Lower lobe of right lung (tissue), 2 donors: Measurements from ENCODE around the gene DEDD. TPM values are rescaled to one million over a fixed set of nuclear protein-coding genes. Genes with fewer than 3 reads are reported as not detected.

Source experiments
- ATAC-seq, 2 donors: fragments of 200-7000 bp; cut with Tn5 transposase; one replicate each; pipeline ENCODE4 v1.9.1; 2020 to 2022; ENCODE audit warnings: mild to moderate bottlenecking in 2 of 2, moderate library complexity in 2 of 2
- DNase-seq: peaks from one replicate; pipeline ENCODE4 v3.0.0-alpha.2; 2020
- H3K27ac ChIP-seq: fragments of 200-600 bp; one replicate; pipeline ENCODE4 v1.8.0; 2022
- H3K27me3 ChIP-seq: fragments of 200-600 bp; one replicate; pipeline ENCODE4 v1.8.0; 2022; ENCODE audit warnings: low read depth
- H3K36me3 ChIP-seq: fragments of 200-600 bp; one replicate; pipeline ENCODE4 v1.8.0; 2022; ENCODE audit warnings: mild to moderate bottlenecking
- H3K4me1 ChIP-seq: fragments of 200-600 bp; one replicate; pipeline ENCODE4 v1.8.0; 2022
- H3K4me3 ChIP-seq: fragments of 200-600 bp; one replicate; pipeline ENCODE4 v1.8.0; 2022; ENCODE audit warnings: mild to moderate bottlenecking
- H3K9me3 ChIP-seq: fragments of 200-600 bp; one replicate; pipeline ENCODE4 v1.8.0; 2022
- intact Hi-C: fragments of 100-400 bp; cut with DNase I; formaldehyde crosslinking; loops from one replicate; pipeline ENCODE4 v1.11.0; 2022
- total RNA-seq: library from RNA; stranded (reverse); fragmentation: NEBNext Ultra II Directional; extraction: Animal tissue kit (Norgen Biotek cat#: 25700); gene quantifications from one replicate; pipeline ENCODE4 v1.2.1, GENCODE V29; 2021
- TF ChIP-seq, protein P1 (sequence below): fragments of 200-600 bp; IDR thresholded peaks from one replicate; pipeline ENCODE4 v1.8.0; 2022; ENCODE audit warnings: antibody characterized with exemption, mild to moderate bottlenecking
- donor health status: DM: no; HTN: yes; CAD: no; lungs with severe emphysema.

Gene DEDD
- total RNA-seq, 1 donor from 2014 or later = 38.3 TPM

DNA sequence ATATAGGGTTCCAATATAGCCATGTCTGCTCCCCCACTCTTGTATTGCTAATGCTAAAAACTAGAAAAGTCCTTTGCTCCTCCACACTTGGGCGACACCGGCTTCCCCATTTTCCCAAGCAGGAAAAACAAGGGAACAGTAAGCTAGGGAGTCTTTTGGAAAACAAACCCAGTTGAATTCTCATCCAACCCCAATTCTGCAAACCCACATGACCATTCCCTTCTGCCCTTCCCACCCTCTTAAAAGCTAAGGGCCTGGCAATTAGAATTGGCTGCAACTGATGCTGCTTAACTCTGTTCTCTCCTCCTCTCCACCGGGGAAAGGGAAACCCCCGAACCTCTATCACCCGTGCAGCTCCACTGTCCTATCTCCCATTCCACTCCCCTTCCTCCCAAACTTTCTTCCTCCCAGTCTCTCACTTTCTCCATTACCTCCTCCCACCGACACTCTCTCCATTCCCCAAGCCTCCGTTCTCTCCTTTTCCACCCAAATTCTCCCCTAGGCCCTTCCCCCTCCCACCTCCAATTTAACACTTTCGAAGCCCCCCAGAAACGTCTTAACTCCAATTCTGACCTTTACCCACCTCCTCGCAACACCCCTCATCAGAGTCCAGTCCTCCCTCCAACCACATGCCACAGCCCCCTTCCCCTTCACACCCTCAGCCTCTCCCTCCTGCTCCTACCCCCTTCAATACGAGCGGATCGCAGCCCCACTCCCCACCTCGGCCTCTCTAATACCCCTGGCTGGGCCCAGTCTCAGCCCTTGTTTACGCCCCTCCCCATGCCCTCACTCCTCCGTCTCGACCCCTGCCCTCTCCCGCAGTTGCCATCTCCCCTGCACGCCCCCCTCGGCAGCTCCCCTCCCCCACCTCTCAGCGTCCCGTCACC, 701 bp downstream of the DEDD start:
- peaks cover 55% of the 10 kb centered on the region for H3K4me1 ChIP-seq

GRCh38 chr1:161130266-161130665, 2.2 kb downstream of the DEDD start:
- H3K9me3 ChIP-seq = no peaks in the 10 kb centered on the region
- H3K36me3 ChIP-seq = peaks cover 40% of the 10 kb centered on the region
- no peaks in the 10 kb centered on the region for H3K27me3 ChIP-seq
- H3K27ac ChIP-seq = no peak overlapping the region
- intact Hi-C loops = no loop called here
- peaks cover 60% of the 10 kb centered on the region for H3K4me1 ChIP-seq
- no peak overlapping the region for H3K4me3 ChIP-seq
- ATAC-seq = no peak
- TF ChIP-seq, protein P1, sequence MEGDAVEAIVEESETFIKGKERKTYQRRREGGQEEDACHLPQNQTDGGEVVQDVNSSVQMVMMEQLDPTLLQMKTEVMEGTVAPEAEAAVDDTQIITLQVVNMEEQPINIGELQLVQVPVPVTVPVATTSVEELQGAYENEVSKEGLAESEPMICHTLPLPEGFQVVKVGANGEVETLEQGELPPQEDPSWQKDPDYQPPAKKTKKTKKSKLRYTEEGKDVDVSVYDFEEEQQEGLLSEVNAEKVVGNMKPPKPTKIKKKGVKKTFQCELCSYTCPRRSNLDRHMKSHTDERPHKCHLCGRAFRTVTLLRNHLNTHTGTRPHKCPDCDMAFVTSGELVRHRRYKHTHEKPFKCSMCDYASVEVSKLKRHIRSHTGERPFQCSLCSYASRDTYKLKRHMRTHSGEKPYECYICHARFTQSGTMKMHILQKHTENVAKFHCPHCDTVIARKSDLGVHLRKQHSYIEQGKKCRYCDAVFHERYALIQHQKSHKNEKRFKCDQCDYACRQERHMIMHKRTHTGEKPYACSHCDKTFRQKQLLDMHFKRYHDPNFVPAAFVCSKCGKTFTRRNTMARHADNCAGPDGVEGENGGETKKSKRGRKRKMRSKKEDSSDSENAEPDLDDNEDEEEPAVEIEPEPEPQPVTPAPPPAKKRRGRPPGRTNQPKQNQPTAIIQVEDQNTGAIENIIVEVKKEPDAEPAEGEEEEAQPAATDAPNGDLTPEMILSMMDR = no peak
- no peak for DNase-seq

More for the DNA sequence above, 701 bp downstream of the DEDD start:
- Histone ChIP-seq H3K27ac (peak overlapping the region; percentile 96), H3K27me3 (no peaks in the 10 kb centered on the region), H3K9me3 (no peaks in the 10 kb centered on the region), H3K36me3 (peaks cover 25% of the 10 kb centered on the region), H3K4me3 (peak overlapping the region; percentile 71)
- DNase-seq (no peak), ATAC-seq (peak; percentile 3 to 38)
- intact Hi-C loops = no loop called here
- TF ChIP-seq, protein P1 = no peak

DNA sequence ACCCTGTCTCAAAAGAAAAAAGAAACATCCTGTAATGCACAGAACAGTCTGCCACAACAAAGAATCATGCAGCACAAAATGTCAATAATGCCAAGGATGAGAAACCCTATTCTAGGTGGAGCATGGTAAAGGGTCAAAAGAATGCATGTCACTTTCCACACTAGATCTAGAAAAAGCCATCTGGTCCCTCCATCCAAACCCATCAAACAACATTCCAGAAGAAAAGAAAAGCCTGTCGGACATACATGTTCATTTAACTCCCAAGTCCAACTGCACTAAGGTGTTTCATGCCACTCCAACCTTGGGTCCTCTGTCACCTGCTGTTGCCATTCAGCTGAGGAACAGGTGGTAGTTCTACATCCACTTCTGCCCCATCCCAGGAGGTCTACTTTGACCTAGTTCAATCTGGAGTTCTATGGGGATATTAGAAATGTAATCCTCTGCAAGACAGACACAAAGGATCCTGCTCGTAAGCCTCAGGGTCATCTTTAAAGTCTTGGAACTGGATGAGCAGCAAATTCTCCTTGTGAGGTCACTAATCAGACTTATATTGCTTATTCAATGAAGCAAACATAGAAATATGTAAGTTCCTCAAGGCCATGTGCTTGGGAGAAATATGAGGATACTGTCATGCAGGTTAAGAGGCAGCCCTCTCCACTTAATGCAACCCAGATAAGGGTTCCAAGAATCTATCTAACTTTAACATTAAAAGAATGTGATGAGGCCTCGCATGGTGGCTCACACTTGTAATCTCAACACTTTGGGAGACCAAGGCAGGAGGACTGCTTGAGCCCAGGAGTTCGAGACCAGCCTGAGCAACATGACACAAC, 3.7 kb downstream of the DEDD start:
- no peaks in the 10 kb centered on the region for H3K9me3 ChIP-seq
- TF ChIP-seq, protein P1 = no peak
- no peak overlapping the region for H3K27ac ChIP-seq
- H3K27me3 ChIP-seq = no peaks in the 10 kb centered on the region
- H3K4me1 ChIP-seq = peaks cover 53% of the 10 kb centered on the region
- H3K4me3 ChIP-seq = no peak overlapping the region
- DNase-seq (no peak), ATAC-seq (no peak)
- intact Hi-C loops = no loop called here
- peaks cover 55% of the 10 kb centered on the region for H3K36me3 ChIP-seq

- no peak for DNase-seq
- Histone ChIP-seq H3K27me3 (no peaks in the 10 kb centered on the region), H3K9me3 (no peaks in the 10 kb centered on the region), H3K27ac (peak overlapping the region; percentile 25), H3K4me1 (peaks cover 52% of the 10 kb centered on the region), H3K36me3 (peaks cover 67% of the 10 kb centered on the region), H3K4me3 (no peak overlapping the region)
- TF ChIP-seq, protein P1 = no peak
- ATAC-seq = no peak
- intact Hi-C loops = no loop called here
Measured at GRCh38 chr1:161127649-161128048, 4.8 kb downstream of the DEDD start.

GRCh38 chr1:161122967-161123366, 9.5 kb downstream of the DEDD start:
- no peak for ATAC-seq
- TF ChIP-seq, protein P1 = no peak
- H3K4me1 ChIP-seq = peaks cover 61% of the 10 kb centered on the region
- H3K4me3 ChIP-seq = no peak overlapping the region
- no peaks in the 10 kb centered on the region for H3K27me3 ChIP-seq
- peak; percentile 57 for DNase-seq
- intact Hi-C loops = no loop called here
- H3K27ac ChIP-seq = no peak overlapping the region
- no peaks in the 10 kb centered on the region for H3K9me3 ChIP-seq
- peaks cover 87% of the 10 kb centered on the region for H3K36me3 ChIP-seq
